Nephron progenitor cell (in vitro differentiated cells): ENCODE results near the gene GATAD2A.

ENCODE experiments used
- DNase-seq: peaks from one replicate; pipeline ENCODE4 v3.0.0; 2021
- H3K27ac Mint-ChIP-seq: 2 replicates; pipeline ENCODE4 v1.8.0; 2021; ENCODE audit warnings: mild to moderate bottlenecking, moderate library complexity, mixed read lengths
- H3K27me3 Mint-ChIP-seq: 2 replicates; pipeline ENCODE4 v1.8.0; 2021; ENCODE audit warnings: mild to moderate bottlenecking, low read depth, mixed read lengths; ENCODE audit not compliant: poor library complexity
- H3K36me3 Mint-ChIP-seq: 2 replicates; pipeline ENCODE4 v1.8.0; 2021; ENCODE audit warnings: low read depth, mixed read lengths
- H3K4me1 Mint-ChIP-seq: 2 replicates; pipeline ENCODE4 v1.8.0; 2021; ENCODE audit warnings: mixed read lengths
- H3K4me3 Mint-ChIP-seq: 2 replicates; pipeline ENCODE4 v1.8.0; 2021; ENCODE audit warnings: mild to moderate bottlenecking, moderate library complexity, mixed read lengths
- H3K9me3 Mint-ChIP-seq: 2 replicates; pipeline ENCODE4 v1.8.0; 2021; ENCODE audit warnings: mild to moderate bottlenecking, moderate library complexity, mixed read lengths
- TF ChIP-seq, protein P1 (sequence below): fragments of 200-600 bp; sonication (generic); IDR thresholded peaks from 2 replicates; pipeline ENCODE4 v1.5.0; 2021; ENCODE audit warnings: antibody characterized with exemption

Gene GATAD2A

DNA sequence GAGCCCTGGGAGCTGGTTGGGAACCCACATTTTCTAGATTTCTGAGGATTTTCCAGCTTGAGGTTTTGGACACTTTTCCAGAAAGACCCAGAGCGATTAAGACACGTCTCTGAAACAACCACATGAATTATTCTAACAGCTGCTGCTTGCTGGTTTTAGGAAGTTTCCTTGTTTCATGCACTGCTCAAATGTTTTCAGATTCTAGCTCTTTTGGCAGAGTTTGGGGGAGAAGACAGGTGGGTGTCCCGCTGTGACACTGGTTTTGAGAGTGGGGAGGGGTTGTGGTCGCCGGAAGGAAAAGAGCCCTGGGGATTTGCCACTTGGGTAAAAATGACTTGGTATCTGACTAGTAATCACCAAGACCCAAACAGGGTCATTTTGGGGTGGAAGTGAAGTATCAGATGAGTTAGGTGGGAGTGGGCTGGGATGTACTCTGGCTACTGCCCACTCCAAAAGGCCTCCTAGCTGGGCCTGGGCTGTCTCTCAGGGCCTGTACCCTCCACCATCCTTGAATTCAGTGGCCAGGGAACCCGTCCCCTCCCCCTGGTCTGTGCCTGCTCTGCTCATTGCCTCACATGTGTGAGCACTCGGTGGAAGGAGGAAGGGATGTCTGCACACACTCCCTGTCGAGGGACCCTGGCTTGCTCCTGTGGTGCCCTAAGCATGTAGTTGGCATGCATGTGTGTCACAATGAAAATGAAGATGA lies 13.2 kb downstream of the GATAD2A start:
- no peak overlapping the region for H3K4me3 Mint-ChIP-seq
- no peaks in the 10 kb centered on the region for H3K27me3 Mint-ChIP-seq
- peaks cover 52% of the 10 kb centered on the region for H3K36me3 Mint-ChIP-seq
- peak overlapping the region; percentile 86 for H3K27ac Mint-ChIP-seq
- H3K4me1 Mint-ChIP-seq = peaks cover 43% of the 10 kb centered on the region
- DNase-seq = no peak
- TF ChIP-seq, protein P1, sequence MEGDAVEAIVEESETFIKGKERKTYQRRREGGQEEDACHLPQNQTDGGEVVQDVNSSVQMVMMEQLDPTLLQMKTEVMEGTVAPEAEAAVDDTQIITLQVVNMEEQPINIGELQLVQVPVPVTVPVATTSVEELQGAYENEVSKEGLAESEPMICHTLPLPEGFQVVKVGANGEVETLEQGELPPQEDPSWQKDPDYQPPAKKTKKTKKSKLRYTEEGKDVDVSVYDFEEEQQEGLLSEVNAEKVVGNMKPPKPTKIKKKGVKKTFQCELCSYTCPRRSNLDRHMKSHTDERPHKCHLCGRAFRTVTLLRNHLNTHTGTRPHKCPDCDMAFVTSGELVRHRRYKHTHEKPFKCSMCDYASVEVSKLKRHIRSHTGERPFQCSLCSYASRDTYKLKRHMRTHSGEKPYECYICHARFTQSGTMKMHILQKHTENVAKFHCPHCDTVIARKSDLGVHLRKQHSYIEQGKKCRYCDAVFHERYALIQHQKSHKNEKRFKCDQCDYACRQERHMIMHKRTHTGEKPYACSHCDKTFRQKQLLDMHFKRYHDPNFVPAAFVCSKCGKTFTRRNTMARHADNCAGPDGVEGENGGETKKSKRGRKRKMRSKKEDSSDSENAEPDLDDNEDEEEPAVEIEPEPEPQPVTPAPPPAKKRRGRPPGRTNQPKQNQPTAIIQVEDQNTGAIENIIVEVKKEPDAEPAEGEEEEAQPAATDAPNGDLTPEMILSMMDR = no peak
- peaks cover 8% of the 10 kb centered on the region for H3K9me3 Mint-ChIP-seq

DNA sequence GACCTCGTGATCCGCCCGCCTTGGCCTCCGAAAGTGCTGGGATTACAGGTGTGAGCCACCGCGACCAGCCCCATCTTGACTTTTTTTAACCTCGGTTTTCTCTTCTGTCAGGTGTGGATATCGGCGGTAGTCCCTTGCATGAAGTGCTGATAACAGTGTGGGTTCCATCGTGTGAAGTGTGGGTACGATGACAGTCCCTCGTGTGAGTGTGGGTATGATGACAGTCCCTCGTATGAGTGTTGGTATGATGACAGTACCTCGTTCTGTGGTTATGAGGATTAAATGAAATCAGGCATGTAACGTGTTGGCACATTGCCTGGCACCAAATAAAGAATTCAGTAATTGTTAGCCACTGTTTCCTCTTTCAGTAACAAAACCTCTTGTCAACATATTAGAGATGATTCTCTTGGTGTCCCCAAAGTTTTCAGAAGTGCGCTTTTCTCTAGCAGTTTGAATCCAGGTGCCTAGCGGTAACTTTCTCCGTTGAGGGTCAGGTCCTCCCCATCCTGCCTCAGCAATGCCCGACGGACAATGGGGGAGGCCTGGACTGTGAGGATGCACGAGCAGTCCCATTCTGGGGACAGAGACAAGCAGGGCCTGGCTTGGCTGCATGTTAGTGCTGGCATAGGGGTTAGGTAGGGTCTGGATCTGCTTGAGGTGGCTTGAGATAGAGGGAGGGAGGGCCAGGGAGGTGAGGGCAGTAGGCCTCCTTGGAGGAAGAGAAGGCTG lies 15.3 kb downstream of the GATAD2A start:
- no peak overlapping the region for H3K4me3 Mint-ChIP-seq
- no peak for DNase-seq
- TF ChIP-seq, protein P1 = no peak
- H3K27ac Mint-ChIP-seq = peak overlapping the region; percentile 95
- no peaks in the 10 kb centered on the region for H3K9me3 Mint-ChIP-seq
- H3K4me1 Mint-ChIP-seq = peaks cover 47% of the 10 kb centered on the region
- peaks cover 2% of the 10 kb centered on the region for H3K27me3 Mint-ChIP-seq
- peaks cover 42% of the 10 kb centered on the region for H3K36me3 Mint-ChIP-seq

DNA sequence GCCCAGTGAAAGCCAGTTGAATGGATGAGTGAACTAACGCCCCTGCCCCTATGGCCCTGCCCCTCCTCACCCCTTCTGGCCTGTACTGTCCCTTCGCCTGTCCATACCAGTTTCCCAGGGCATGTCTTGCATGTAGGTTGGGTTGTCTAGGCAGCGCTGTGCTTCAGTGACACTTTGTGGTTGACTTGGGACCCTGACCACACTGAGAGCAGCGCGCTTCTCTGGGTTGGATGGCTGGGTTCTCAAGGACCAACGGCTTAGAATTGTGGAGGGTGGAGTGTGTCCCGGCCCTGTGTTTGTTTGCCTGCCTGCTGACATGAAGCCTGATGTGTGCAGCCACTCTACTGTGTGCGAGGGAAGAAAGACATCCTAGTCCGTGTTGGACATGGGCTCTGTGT lies 15.8 kb downstream of the GATAD2A start:
- Mint-ChIP-seq H3K36me3 (peaks cover 36% of the 10 kb centered on the region), H3K27me3 (peaks cover 6% of the 10 kb centered on the region), H3K27ac (peak overlapping the region; percentile 95), H3K4me1 (peaks cover 47% of the 10 kb centered on the region), H3K9me3 (no peaks in the 10 kb centered on the region), H3K4me3 (no peak overlapping the region)
- TF ChIP-seq, protein P1 = no peak
- no peak for DNase-seq

DNA sequence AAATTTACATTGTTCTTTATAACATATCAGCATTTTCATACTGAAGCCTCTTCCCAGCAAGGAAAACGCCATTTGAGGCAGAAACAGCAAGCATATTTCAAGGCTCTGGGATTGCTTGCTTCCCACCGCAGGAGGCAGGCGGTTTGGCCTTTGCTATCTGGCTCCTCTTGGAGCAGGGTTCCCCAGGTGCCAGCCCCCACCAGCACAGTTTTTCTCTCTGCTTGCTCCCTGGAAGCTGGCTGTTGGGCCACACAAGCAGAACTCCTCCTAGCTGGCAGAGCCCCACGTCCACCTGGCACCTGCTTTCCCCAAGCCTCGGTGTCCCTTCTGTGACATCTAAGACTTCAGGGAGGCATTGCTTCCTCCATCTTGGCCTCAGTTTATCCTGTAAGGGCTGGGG lies 16.7 kb downstream of the GATAD2A start:
- Mint-ChIP-seq H3K27ac (peak overlapping the region; percentile 59), H3K4me3 (no peak overlapping the region), H3K4me1 (peaks cover 48% of the 10 kb centered on the region), H3K27me3 (peaks cover 6% of the 10 kb centered on the region), H3K9me3 (no peaks in the 10 kb centered on the region), H3K36me3 (peaks cover 36% of the 10 kb centered on the region)
- TF ChIP-seq, protein P1 = no peak
- no peak for DNase-seq

DNA sequence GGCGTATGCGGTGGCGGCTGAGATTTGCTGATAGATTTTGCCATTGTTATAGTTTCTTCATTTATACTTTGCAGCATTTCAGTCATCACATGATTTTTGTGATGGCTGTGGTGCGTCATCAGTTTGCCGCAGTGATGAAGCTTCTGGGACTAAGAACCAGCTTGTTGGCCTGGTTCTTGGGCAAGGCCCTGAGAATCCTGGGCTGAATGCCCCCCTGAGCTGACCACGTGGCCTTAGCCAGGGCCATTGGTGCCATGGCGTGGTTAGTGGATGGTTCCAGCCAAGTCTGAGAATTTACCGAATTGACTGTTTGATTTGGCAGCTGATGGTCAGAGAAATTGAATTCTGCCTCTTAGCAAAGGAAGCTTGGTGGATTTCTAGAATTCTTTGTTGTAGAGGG lies 17.8 kb downstream of the GATAD2A start:
- peaks cover 6% of the 10 kb centered on the region for H3K27me3 Mint-ChIP-seq
- no peak overlapping the region for H3K4me3 Mint-ChIP-seq
- H3K36me3 Mint-ChIP-seq = peaks cover 36% of the 10 kb centered on the region
- H3K27ac Mint-ChIP-seq = no peak overlapping the region
- H3K4me1 Mint-ChIP-seq = peaks cover 40% of the 10 kb centered on the region
- no peaks in the 10 kb centered on the region for H3K9me3 Mint-ChIP-seq
- DNase-seq = no peak
- TF ChIP-seq, protein P1 = no peak
